ENCODE measurements around the gene MYRF. TPM values are rescaled to one million over a fixed set of nuclear protein-coding genes. Genes with fewer than 3 reads are reported as not detected.

The MYRF gene
- total RNA-seq (2016; rRNA removed; fragmentation: Illumina TruSeq; extraction: Trizol) (7.9 and 10.2 TPM in 2 replicates), polyA plus RNA-seq (2011; rRNA removed) (25.9 and 33.2 TPM in 2 replicates), polyA minus RNA-seq (2011; rRNA and poly(A)+ RNA removed; ENCODE audit: low replicate concordance) (2.9 and 52.2 TPM in 2 replicates), Bru-seq, nascent RNA (percentile 63 among the genes with signal in this experiment), BruChase-seq, experiment 1, labeled RNA remaining after a 6-hour chase (percentile 81 among the genes with signal in this experiment), BruChase-seq, experiment 2, labeled RNA remaining after a 2-hour chase (percentile 73 among the genes with signal in this experiment)
- total RNA-seq (2016; cell fraction: cytosol; rRNA removed; fragmentation: Illumina TruSeq; extraction: Trizol; ENCODE audit: low read depth) = 6.6 and 7.4 TPM in 2 replicates
- total RNA-seq (2016; cell fraction: insoluble cytoplasmic fraction; rRNA removed; fragmentation: Illumina TruSeq; extraction: Trizol) = 6.8 and 10.3 TPM in 2 replicates
- total RNA-seq (2016; cell fraction: membrane; rRNA removed; fragmentation: Illumina TruSeq; extraction: Trizol) = 8.2 and 8.5 TPM in 2 replicates
- 16.7 and 20.6 TPM in 2 replicates for total RNA-seq (2016; cell fraction: nucleus; rRNA removed; fragmentation: Illumina TruSeq; extraction: Trizol)
- 17.4 and 19.1 TPM in 2 replicates for polyA plus RNA-seq (2011; cell fraction: cytosol; rRNA removed)
- polyA plus RNA-seq (2011; cell fraction: nucleus; rRNA removed) = 140 and 154 TPM in 2 replicates
- polyA plus RNA-seq (2012) = 27.5 and 41.4 TPM in 2 replicates
- 1.8 and 2.1 TPM in 2 replicates for polyA plus RNA-seq (2016; cell fraction: cytosol; fragmentation: Illumina TruSeq; extraction: Trizol; ENCODE audit: low read depth)
- polyA plus RNA-seq (2016; cell fraction: insoluble cytoplasmic fraction; fragmentation: Illumina TruSeq; extraction: Trizol; ENCODE audit: low read depth) = 12.8 and 17.2 TPM in 2 replicates
- polyA plus RNA-seq (2016; cell fraction: membrane; fragmentation: Illumina TruSeq; extraction: Trizol; ENCODE audit: low read depth) = 5.7 and 6.2 TPM in 2 replicates
- 69.8 and 76.1 TPM in 2 replicates for polyA plus RNA-seq (2016; cell fraction: nucleus; fragmentation: Illumina TruSeq; extraction: Trizol; ENCODE audit: insufficient read depth, low read depth)
- polyA minus RNA-seq (2011; cell fraction: cytosol; rRNA and poly(A)+ RNA removed) = 27.3 and 36.7 TPM in 2 replicates
- polyA minus RNA-seq (2011; cell fraction: nucleus; rRNA and poly(A)+ RNA removed) = 39.0 and 39.4 TPM in 2 replicates
- long read RNA-seq, experiment 1, partial matches to known transcripts = 15 of 18 reads
- long read RNA-seq, experiment 1, other reads (novel, unspliced or antisense) = 3 of 18 reads
- long read RNA-seq, experiment 2, partial matches to known transcripts = 69 of 121 reads
- long read RNA-seq, experiment 2, other reads (novel, unspliced or antisense) = 52 of 121 reads

- DNase-seq (ENCODE audit: low spot score) (no peak), ATAC-seq (peak; percentile 5), FAIRE-seq (no peak)
- Histone ChIP-seq H3K9me3 (ENCODE audit: low read length) (no peaks in the 10 kb centered on the region), H3K36me3 (replicated peaks in 1 of 2; ENCODE audit: control insufficient read depth in 1 of 2, insufficient read depth in 2 of 2, low read length in 2 of 2) (no peaks in the 10 kb centered on the region), H3K4me1 (ENCODE audit: insufficient read depth, low read length) (peaks cover 91% of the 10 kb centered on the region), H4K20me1 (ENCODE audit: insufficient read depth, low read length) (no peaks in the 10 kb centered on the region), H3K27me3 (ENCODE audit: control insufficient read depth in 1 of 2, insufficient read depth in 2 of 2, low read length in 2 of 2) (no peaks in the 10 kb centered on the region), H3K79me2 (ENCODE audit: insufficient read depth, low read length) (peaks cover 44% of the 10 kb centered on the region), H3K9ac (ENCODE audit: insufficient read depth, low read depth, low read length) (peak within 1 kb of the TSS; percentile 89), H3K4me3 (replicated peaks in 1 of 3; ENCODE audit: insufficient read depth in 1 of 3, low read depth in 2 of 3, low read length in 3 of 3) (peak within 1 kb of the TSS; percentile 69 to 87 (median 74)), H2AFZ (ENCODE audit: low read length) (no peak within 1 kb of the TSS), H3K4me2 (ENCODE audit: low read depth, low read length) (peak within 1 kb of the TSS; percentile 93), H3K27ac (ENCODE audit: extremely low read length, insufficient read depth, low read length) (peak within 1 kb of the TSS; percentile 56)
- intact Hi-C loops (cut with micrococcal nuclease; ENCODE audit: unreplicated experiment) (no loop called here), in situ Hi-C loops (cut with HindIII; ENCODE audit: extremely low pct_ligation_motif_present, low pct_unique_long_range_greater_than_20kb) (no loop called here)
- BruUV-seq (replicated peaks) = no TSS peak
- POLR2A ChIA-PET = interaction anchor here (1.6 kb wide), 1 partner anchor 17 kb away, joined by 8 read pairs; no protein-coding TSS in a partner anchor
- CTCF ChIA-PET (ENCODE audit: low intra/inter-chr PET ratio, low total read pairs) = interaction anchor here (0.9 to 5.4 kb wide), 4 partner anchors 14 to 36 kb away, joined by 3 to 51 read pairs (median 32); no protein-coding TSS in a partner anchor
- 2% methylated on average over 5 of the region's 93 CpGs for WGBS (ENCODE audit: low lambda C conversion rate)
- TF ChIP-seq TMF1 (CRISPR knock-in tag; IDR thresholded peaks at IDR 0.05; ENCODE audit: low read depth) (no peak), ZFX (CRISPR knock-in tag; IDR thresholded peaks at IDR 0.05; ENCODE audit: low read depth) (peak; percentile 34; the same call in 1 of the 2 replicates), ZNF513 (CRISPR knock-in tag; conservative IDR thresholded peaks at IDR 0.05) (no peak), RAD21 (CRISPR knock-in tag; IDR thresholded peaks at IDR 0.05) (peak; percentile 47; the same call in 1 of the 2 replicates), POLR2G (IDR thresholded peaks at IDR 0.05; ENCODE audit: low read depth, low read length) (peak; percentile 30; the same call in 1 of the 2 replicates), GTF2F1 (IDR thresholded peaks at IDR 0.05; ENCODE audit: low read length) (no peak), CTCF (CRISPR knock-in tag; IDR thresholded peaks at IDR 0.05) (peak; percentile 69), ZHX1 (CRISPR knock-in tag; IDR thresholded peaks at IDR 0.05; ENCODE audit: low read depth) (peak; percentile 46; the same call in 1 of the 2 replicates)
Observed at GRCh38 chr11:61752117-61752924, at the start of gene MYRF. Gene MYRF, plus strand, starts transcription at chr11:61752636. Its CDS starts 109 bp downstream, at chr11:61752745.

Measured in HepG2 (cell line).